GM06990 (cell line): Measurements from ENCODE around the gene TRIM28.
A peak's percentile ranks its signal among the peaks of the same experiment; 100 is the strongest.

Source experiments
- DNase-seq: peaks from one replicate; pipeline ENCODE4 v3.0.0-alpha.2; 2011; ENCODE audit not compliant: insufficient read length; ENCODE audit errors: extremely low read depth
- H3K27me3 ChIP-seq: replicated peaks from 2 replicates; pipeline ENCODE4 v1.6.0; 2011; ENCODE audit warnings: low read length; ENCODE audit not compliant: control insufficient read depth, insufficient read depth
- H3K36me3 ChIP-seq: 2 replicates; pipeline ENCODE4 v1.5.1; 2011; ENCODE audit warnings: low read length; ENCODE audit not compliant: control insufficient read depth, insufficient read depth
- H3K4me3 ChIP-seq: replicated peaks from 2 replicates; pipeline ENCODE4 v1.5.1; 2011; ENCODE audit warnings: low read depth, mild to moderate bottlenecking, control low read depth, low read length
- CTCF ChIP-seq: IDR thresholded peaks from 2 replicates; pipeline ENCODE4 v1.5.1; 2011; ENCODE audit warnings: low read length, control low read depth, mild to moderate bottlenecking, inconsistent platforms; ENCODE audit not compliant: insufficient read depth, poor library complexity, severe bottlenecking

TRIM28 gene

GRCh38 chr19:58578012-58578925 lies 34.4 kb downstream of the TRIM28 start:
- no peak for TF ChIP-seq CTCF
- Histone ChIP-seq H3K27me3 (no peaks in the 10 kb centered on the region), H3K4me3 (no peak overlapping the region), H3K36me3 (peaks cover 4% of the 10 kb centered on the region)
- no peak for DNase-seq

GRCh38 chr19:58579473-58580142 lies 35.7 kb downstream of the TRIM28 start:
- DNase-seq, result no peak
- Histone ChIP-seq H3K27me3 (no peaks in the 10 kb centered on the region), H3K36me3 (peaks cover 7% of the 10 kb centered on the region), H3K4me3 (no peak overlapping the region)
- TF ChIP-seq CTCF, result no peak

GRCh38 chr19:58581227-58582141 lies 37.6 kb downstream of the TRIM28 start:
- H3K4me3 ChIP-seq, result no peak overlapping the region
- TF ChIP-seq CTCF, result peak; percentile 98
- peaks cover 7% of the 10 kb centered on the region for H3K36me3 ChIP-seq
- peak; percentile 89 for DNase-seq
- no peaks in the 10 kb centered on the region for H3K27me3 ChIP-seq

- no peak for DNase-seq
- no peak for TF ChIP-seq CTCF
- H3K27me3 ChIP-seq, result no peaks in the 10 kb centered on the region
- H3K4me3 ChIP-seq, result no peak overlapping the region
- peaks cover 7% of the 10 kb centered on the region for H3K36me3 ChIP-seq
These were observed 39.1 kb downstream of the TRIM28 start for GRCh38 chr19:58582985-58583384.
